HEK293T (cell line): ENCODE measurements around the gene GMDS.

Source experiments
- BHLHE40 ChIP-seq: fragments of 450-650 bp; IDR thresholded peaks from 2 replicates; pipeline ENCODE4 v1.6.1; 2016; ENCODE audit warnings: mild to moderate bottlenecking, moderate library complexity, borderline replicate concordance
- FOXK2 ChIP-seq: fragments of 450-650 bp; IDR thresholded peaks from 2 replicates; pipeline ENCODE4 v1.6.1; 2016; ENCODE audit warnings: mild to moderate bottlenecking
- FOXM1 ChIP-seq: fragments of 450-650 bp; IDR thresholded peaks from 2 replicates; pipeline ENCODE4 v1.6.1; 2017; ENCODE audit warnings: mild to moderate bottlenecking, borderline replicate concordance
- SP1 ChIP-seq: fragments of 450-650 bp; IDR thresholded peaks from 2 replicates; pipeline ENCODE4 v1.6.1; 2017
- SUZ12 ChIP-seq: fragments of 450-650 bp; IDR thresholded peaks from 2 replicates; pipeline ENCODE4 v1.6.1; 2016; ENCODE audit warnings: mild to moderate bottlenecking
- TARDBP ChIP-seq: fragments of 450-650 bp; IDR thresholded peaks from 2 replicates; pipeline ENCODE4 v1.6.1; 2016

GRCh38 chr6:1778686-1779235 lies 466.6 kb downstream of the GMDS start:
- no peak for TF ChIP-seq SP1
- no peak for TF ChIP-seq BHLHE40
- TF ChIP-seq SUZ12 = no peak
- no peak for TF ChIP-seq FOXM1
- no peak for TF ChIP-seq FOXK2
- TF ChIP-seq TARDBP = no peak
